Calu3 (cell line): Measurements from ENCODE around the gene ANTXR2. TPM values are rescaled to one million over a fixed set of nuclear protein-coding genes. Genes with fewer than 3 reads are reported as not detected.

Source experiments
- BruUV-seq: library from RNA; stranded (reverse); fragments of 400-500 nt; replicated peaks from 2 replicates; lab custom pipeline; 2021; lab: Mats Ljungman, UMichigan
- CTCF ChIA-PET: fragments of 300-600 bp; sonication (Branson Sonifier 250); formaldehyde crosslinking; loops from one replicate; lab custom pipeline; 2022; ENCODE audit warnings: antibody characterized with exemption; lab: Charles Lee
- DNase-seq: peaks from one replicate; pipeline ENCODE4 v3.0.0; 2022
- H3K27ac Mint-ChIP-seq: one replicate; pipeline ENCODE4 v1.8.0; 2022; ENCODE audit warnings: mixed read lengths; ENCODE audit not compliant: unreplicated experiment
- H3K27me3 Mint-ChIP-seq: one replicate; pipeline ENCODE4 v1.8.0; 2022; ENCODE audit warnings: mixed read lengths; ENCODE audit not compliant: unreplicated experiment
- H3K36me3 Mint-ChIP-seq: one replicate; pipeline ENCODE4 v1.8.0; 2022; ENCODE audit warnings: mild to moderate bottlenecking, moderate library complexity, mixed read lengths; ENCODE audit not compliant: insufficient read depth, unreplicated experiment
- H3K4me1 Mint-ChIP-seq: one replicate; pipeline ENCODE4 v1.8.0; 2022; ENCODE audit warnings: mild to moderate bottlenecking, low read depth, mixed read lengths; ENCODE audit not compliant: unreplicated experiment
- H3K4me3 Mint-ChIP-seq: one replicate; pipeline ENCODE4 v1.8.0; 2022; ENCODE audit warnings: mild to moderate bottlenecking, low read depth, moderate library complexity, mixed read lengths; ENCODE audit not compliant: unreplicated experiment
- H3K9me3 Mint-ChIP-seq: one replicate; pipeline ENCODE4 v1.8.0; 2022; ENCODE audit warnings: low read depth, mixed read lengths; ENCODE audit not compliant: unreplicated experiment
- CTCF ChIP-seq: fragments of 200-600 bp; IDR thresholded peaks from one replicate; pipeline ENCODE4 v1.8.0; 2022; ENCODE audit warnings: antibody characterized with exemption; ENCODE audit not compliant: unreplicated experiment
- intact Hi-C: fragments of 100-400 bp; cut with micrococcal nuclease; formaldehyde crosslinking; loops from one replicate; pipeline ENCODE4 v1.10.0; 2022; ENCODE audit not compliant: unreplicated experiment
- total RNA-seq: library from RNA; stranded (reverse); gene quantifications from 2 replicates; pipeline ENCODE4 v1.2.3, GENCODE V29; 2022

Gene ANTXR2
- total RNA-seq, 1 experiment from 2014 or later = 23.6 TPM

DNA sequence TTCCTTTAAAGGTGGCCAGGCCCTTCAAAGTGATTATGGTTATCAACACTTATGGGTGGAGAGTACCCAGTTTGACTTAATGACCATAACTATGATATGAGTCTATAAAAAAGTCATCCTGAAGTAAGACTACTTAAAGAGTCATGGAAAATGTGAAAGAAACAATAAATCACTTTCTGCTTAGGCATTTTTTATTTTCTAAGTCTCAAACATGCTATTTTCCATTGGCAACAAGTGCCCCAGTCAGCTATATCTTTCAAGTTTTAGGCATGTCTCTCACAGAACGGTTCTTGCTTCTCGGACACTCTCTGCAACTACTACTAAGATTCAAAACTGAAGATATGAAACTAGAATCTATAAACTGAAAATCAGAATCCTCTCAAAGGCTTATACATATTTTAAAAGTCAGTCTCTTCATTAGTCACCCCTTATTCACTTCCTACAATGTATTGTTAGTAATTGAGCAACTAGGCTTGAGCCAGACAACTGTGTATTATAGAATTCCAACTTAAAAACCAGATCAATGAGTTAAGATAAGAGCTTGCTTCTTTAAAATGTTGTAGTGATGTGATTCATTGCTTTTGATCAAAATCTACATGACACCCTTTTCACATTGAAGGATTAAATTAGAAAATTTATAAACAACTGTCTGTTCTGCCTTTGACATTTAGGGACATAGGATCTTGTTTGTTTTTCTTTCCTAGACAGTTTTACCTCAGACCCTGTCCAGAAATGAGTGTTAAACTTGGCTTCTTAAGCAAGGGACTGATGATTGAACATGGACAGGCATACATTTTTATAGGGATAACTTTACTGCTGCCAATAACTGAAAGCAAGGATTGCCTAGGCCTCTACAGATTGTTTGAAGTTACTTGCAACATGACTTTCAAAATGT lies 2.9 kb downstream of the ANTXR2 start:
- CTCF ChIA-PET = no interaction called here
- no peaks in the 10 kb centered on the region for H3K9me3 Mint-ChIP-seq
- peaks cover 24% of the 10 kb centered on the region for H3K36me3 Mint-ChIP-seq
- BruUV-seq = TSS peak; percentile 9
- H3K4me1 Mint-ChIP-seq = peaks cover 10% of the 10 kb centered on the region
- H3K27ac Mint-ChIP-seq = peak overlapping the region; percentile 58
- no peak for TF ChIP-seq CTCF
- H3K4me3 Mint-ChIP-seq = no peak overlapping the region
- H3K27me3 Mint-ChIP-seq = no peaks in the 10 kb centered on the region
- intact Hi-C loops = loop anchor here (5.0 kb wide), 1 partner anchor 112 kb away; no protein-coding TSS in a partner anchor
- no peak for DNase-seq

- Mint-ChIP-seq H3K4me1 (peaks cover 5% of the 10 kb centered on the region), H3K4me3 (no peak overlapping the region), H3K27ac (no peak overlapping the region), H3K36me3 (peaks cover 24% of the 10 kb centered on the region), H3K9me3 (no peaks in the 10 kb centered on the region), H3K27me3 (no peaks in the 10 kb centered on the region)
- intact Hi-C loops = no loop called here
- no TSS peak for BruUV-seq
- no peak for DNase-seq
- no peak for TF ChIP-seq CTCF
- CTCF ChIA-PET = no interaction called here
These were observed 3.8 kb downstream of the ANTXR2 start for GRCh38 chr4:80069108-80069836.

GRCh38 chr4:80065601-80066000 lies 7.4 kb downstream of the ANTXR2 start:
- Mint-ChIP-seq H3K36me3 (peaks cover 4% of the 10 kb centered on the region), H3K27ac (no peak overlapping the region), H3K4me1 (no peaks in the 10 kb centered on the region), H3K9me3 (no peaks in the 10 kb centered on the region), H3K4me3 (no peak overlapping the region), H3K27me3 (no peaks in the 10 kb centered on the region)
- no peak for DNase-seq
- CTCF ChIA-PET = no interaction called here
- intact Hi-C loops = no loop called here
- no peak for TF ChIP-seq CTCF
- no TSS peak for BruUV-seq

DNA sequence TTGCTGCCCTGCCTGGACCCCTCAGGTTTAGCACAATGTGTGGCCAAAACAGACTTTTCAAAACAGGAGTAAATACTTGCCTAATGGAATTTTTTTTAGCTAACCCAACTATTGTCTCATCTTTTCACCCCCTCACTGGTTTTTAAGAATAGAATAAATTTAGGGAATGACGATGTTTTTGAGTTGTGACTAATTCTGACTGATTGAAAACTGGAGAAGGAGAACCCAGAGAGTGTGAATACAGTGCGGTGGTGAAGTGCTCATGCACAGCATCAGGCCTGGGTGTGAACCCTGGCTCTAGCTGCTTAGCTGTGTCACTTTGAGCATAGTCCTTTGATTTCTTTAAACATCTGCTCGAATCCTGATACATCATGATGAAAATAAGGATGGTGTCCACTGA lies 10.5 kb downstream of the ANTXR2 start:
- intact Hi-C loops = no loop called here
- no peak for DNase-seq
- BruUV-seq = no TSS peak
- no peaks in the 10 kb centered on the region for H3K9me3 Mint-ChIP-seq
- H3K27ac Mint-ChIP-seq = no peak overlapping the region
- no peak for TF ChIP-seq CTCF
- peaks cover 3% of the 10 kb centered on the region for H3K36me3 Mint-ChIP-seq
- no peaks in the 10 kb centered on the region for H3K4me1 Mint-ChIP-seq
- no peaks in the 10 kb centered on the region for H3K27me3 Mint-ChIP-seq
- no peak overlapping the region for H3K4me3 Mint-ChIP-seq
- CTCF ChIA-PET = interaction anchor here (0.6 kb wide), 1 partner anchor 608 kb away, joined by 3 read pairs; no protein-coding TSS in a partner anchor
